Smooth muscle cell of the coronary artery (primary cell): ENCODE data around the gene CHPT1. TPM values are rescaled to one million over a fixed set of nuclear protein-coding genes. Genes with fewer than 3 reads are reported as not detected.

Experiments
- total RNA-seq: library from RNA; depleted of rRNA; stranded (reverse); fragments of >200 nt; gene quantifications from 2 replicates; pipeline ENCODE4 v1.2.3, GENCODE V29; 2014; ENCODE audit warnings: low replicate concordance

The CHPT1 gene
- 13.7 and 18.6 TPM in 2 replicates for total RNA-seq

DNA sequence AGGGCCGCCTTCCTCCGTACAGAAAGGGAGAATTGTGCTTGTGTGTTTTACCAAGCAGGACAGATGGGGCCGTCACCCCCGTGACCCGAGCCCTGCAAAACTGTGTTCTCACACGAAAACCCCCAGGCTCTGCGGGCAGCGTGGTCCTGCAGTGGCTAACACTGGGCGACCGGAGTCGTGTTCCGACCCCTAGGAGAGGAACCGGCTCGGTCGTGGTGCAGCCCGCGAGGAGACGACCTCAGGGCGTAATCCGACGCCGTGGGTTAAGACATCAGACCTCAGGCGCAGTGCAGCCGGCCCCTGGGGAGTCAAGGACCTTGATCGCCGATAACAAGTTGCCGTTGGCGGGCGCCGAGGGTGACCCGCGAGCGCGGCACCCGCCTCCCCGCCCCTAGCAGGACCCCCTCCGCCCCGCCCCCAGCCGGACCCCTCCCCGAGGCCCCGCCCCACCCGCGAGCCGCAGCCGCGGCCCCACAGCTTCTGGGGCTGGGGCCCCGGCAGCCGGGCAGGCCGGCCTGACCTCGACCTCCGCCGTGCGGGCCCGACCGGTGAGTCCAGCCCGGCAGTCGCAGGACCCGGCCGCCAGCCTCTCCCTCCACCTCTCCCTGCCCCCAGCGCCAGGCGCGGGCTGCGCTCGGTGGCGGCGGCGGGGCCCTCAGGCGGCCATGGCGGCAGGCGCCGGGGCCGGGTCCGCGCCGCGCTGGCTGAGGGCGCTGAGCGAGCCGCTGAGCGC, at the start of gene CHPT1:
TSS of gene CHPT1 (plus strand) at position 444 of the 733 bp plus-strand sequence. CDS start at position 666, 222 bp downstream.

DNA sequence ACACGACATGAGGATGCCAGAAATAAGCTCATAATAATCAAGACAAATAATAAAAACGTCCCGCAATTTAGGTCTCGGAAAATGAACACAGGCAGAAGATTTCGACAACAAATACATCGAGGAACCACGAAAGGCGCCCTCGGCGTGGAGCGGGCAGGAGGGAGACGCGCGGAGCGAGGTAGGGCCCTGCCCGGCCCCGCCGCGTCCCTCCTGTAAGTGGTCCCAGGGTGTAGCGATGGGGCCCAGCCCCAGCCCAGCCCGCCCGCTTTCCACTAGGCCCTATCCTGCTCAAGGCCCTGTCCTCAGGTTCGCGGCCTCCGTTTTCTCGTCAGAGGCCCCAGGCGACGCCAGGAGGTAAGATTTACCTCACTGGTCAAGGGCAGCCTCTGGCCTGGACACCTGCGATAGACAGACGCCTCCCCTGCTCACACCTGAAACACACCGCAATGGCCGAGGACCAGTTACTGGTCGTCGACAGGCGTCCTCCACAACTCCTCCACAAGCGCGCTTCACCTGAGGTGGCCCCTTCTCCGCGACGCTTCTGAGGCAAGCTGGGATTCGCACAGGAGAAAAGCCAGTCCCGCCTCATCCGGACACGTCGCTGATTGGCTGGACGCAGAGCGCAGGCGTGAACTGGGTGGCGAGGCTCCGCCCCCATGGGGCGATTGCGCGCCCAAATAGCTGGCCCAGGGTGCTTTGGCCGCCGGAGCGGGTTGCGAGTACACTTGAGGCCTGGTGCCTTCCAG, 41.7 kb downstream of the CHPT1 start, which contains the start of gene SYCP3:
TSS of gene SYCP3 (minus strand) at position 543 of the 746 bp plus-strand sequence. CDS start 1,527 bp downstream, outside the sequence.

Other genes with a start within 250 kb of the CHPT1 start
- not detected in 2 replicates for gene SPIC, start 222.3 kb upstream of the CHPT1 start, total RNA-seq
- not detected in 2 replicates for gene MYBPC1, start 102.7 kb upstream of the CHPT1 start, total RNA-seq
- 0.08 and 0.12 TPM in 2 replicates for gene SYCP3, start 41.8 kb downstream of the CHPT1 start, total RNA-seq
- gene GNPTAB, start 133.3 kb downstream of the CHPT1 start, total RNA-seq = 21.6 and 41.8 TPM in 2 replicates
- gene DRAM1, start 179.9 kb downstream of the CHPT1 start, total RNA-seq = 18.7 and 48.7 TPM in 2 replicates